ENCODE results near the gene FAM83G. TPM values are rescaled to one million over a fixed set of nuclear protein-coding genes. Genes with fewer than 3 reads are reported as not detected.
"Not testable (repeated sequence)": the region's sequence is repeated elsewhere in the genome, so short reads cannot be mapped to it uniquely, and the experiment has no call there.

Gene FAM83G
- total RNA-seq, 1 experiment from 2014 or later, result 4.4 TPM

DNA sequence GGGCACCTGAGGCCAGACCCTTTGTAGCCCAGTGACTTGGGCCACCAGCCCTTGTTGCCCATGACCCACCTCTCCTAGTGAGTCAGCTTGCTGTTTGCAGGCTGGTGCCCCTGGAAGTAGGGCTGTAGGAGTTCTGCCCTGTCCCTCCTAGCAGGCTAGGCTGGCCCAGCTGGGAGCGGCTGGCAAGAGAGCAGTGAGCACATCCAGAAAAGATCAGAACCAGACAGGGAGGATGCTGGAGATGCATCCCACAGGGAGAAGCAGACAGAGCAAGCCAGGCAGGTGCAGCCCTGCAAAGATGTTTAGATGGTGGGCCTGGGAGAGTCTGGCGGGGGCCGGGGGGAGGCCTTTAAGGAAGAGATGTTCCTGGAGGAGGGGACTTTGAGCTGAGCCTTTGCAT lies 50.2 kb downstream of the FAM83G start:
- no peak for DNase-seq (ENCODE audit: low spot score)

DNA sequence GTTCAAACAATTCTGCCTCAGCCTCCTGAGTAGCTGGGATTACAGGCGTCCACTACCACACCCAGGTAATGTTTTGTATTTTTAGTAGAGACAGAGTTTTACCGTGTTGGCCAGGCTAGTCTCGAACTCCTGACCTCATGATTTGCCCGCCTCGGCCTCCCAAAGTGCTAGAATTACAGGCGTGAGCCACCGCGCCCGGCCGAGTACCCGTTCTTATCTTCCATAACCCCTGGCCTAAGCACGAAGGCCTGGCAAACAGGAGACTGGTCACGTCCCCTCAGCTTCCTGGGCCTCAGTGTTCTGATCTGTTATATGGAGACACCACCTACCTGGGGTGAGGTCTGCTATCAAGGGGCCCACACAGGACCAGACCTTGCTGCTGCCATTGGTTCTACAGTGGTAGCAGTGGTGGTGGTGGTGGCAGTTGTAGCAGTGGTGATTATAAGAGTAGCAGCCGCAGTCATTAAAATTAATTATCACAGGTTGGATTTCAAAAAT lies 51.3 kb downstream of the FAM83G start:
- no peak for DNase-seq (ENCODE audit: low spot score)

DNA sequence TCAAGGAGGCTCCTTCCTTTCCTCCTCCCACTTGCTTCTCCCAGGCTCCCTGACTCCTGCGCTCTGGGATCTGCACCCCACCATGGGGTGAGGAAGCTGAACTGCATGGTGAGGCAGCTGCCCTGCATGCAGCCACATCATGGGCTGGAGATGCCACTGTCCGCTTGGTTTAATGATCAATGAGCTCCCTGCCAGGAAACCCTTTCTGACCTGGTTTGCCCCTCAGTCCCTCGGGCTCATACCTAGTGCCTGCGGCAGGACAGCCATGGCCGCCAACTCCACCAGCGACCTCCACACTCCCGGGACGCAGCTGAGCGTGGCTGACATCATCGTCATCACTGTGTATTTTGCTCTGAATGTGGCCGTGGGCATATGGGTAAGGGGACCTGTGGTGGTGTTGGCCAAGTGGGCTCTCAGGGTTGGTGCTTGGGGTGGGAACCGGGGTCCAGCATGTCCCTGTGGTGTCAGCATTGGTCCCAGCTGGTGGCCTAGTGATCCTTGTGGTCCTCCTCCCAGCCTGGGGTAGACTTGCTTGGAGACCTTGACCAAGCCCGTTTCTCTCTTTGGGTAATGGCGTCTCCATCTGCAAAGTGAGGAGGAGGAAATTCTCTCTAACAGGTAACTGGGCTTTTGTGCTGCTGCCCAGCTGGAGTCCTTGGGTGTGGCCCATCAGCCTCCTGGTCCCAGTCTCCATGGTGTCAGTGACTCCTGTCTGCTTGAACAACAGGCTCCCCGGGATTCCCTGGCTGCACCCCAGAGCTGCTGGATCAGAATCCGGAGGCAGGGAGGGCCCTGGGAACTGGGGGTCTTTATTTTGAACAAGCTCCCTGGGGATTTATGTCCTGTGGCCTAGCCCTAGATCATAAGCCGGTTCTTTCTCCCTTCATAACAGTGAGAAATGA lies 52.4 kb downstream of the FAM83G start, which contains the start of gene SLC5A10:
Gene SLC5A10 (plus strand): TSS at position 225 of the 902 bp plus-strand sequence. CDS start 41 bp downstream, at position 266.
- DNase-seq (ENCODE audit: low spot score), result no peak

DNA sequence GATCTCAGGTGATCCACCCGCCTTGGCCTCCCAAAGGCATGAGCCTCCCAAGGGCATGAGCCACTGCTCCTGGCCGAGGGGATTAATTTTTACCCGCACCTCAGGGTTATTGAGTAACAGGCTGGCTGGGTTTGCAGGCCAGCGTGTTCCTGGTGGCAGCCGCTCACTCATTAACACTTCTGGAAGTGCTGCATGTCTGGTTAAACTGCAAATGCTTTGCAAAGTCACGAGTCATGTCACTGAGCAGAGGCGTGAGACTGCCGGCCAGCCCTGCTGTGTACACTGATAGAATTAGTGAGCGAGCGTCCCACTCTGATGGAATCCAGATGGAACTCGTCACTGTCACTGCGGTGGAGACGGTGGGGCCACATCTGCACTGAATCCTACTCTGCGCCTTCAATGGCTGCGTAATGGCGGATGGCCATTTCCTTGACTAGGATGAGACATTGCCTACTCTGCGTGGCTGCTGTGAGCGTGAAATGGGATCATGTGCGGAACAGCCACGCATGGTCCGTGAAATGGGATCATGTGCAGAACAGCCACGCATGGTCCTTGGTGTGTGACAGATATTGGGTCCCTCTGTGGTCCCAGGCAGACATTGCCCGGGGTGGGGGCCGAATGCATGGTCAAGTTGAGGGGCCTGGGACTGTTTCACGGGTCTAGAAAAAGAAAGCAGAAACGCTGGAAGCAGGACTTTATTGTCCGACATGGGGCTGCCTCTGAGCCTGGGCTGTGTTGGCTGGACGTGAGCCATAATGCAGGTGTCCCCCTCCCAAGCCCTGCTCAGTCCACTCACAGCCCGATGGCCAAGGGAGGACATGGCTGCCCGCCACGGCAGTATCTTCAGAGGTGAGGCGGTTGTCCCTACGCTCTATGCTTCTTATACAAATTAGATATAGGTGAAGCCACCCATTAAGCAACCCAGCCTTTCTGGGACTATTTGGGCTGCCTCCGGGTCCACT lies 53.3 kb downstream of the FAM83G start:
- DNase-seq (ENCODE audit: low spot score), result no peak

DNA sequence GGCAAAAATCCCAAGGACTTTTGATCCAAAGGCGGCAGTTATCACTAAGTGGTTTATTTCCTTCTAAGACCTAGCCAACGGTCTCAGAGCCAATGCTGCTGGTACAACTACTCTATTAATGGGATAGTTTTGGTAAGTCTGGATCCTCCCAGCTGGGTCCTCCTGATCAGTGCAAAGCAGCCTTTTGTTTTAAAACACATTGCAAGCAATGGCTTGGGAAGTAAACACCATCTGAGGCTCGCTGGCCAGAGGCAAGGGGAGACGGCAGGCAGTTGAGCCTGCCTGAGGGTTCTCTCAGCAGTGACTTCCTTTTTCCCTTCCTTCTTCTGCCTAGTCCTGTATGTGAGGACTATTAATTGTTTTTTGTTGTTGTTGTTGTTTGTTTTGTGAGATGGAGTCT lies 54.2 kb downstream of the FAM83G start:
- DNase-seq (ENCODE audit: low spot score), result no peak

DNA sequence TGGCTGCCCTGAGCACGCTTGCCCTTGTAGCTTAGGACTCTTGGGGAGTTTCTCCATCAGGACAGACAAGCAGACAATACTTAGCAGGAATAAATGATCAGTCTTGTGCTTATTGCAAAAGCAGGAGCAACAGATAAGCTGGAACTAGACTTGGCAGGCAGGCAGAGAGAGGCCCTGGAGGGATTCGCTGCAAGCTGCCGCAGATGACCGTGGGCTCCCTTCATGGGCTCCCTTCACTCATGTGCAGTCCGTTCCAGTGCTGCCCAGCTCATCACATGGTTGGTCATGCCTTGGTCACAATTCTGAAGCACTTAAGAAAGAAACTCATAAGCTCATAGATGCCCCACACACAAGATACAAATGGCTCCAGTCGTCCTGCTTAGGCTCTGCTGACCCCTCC lies 55.0 kb downstream of the FAM83G start:
- no peak for DNase-seq (ENCODE audit: low spot score)

DNA sequence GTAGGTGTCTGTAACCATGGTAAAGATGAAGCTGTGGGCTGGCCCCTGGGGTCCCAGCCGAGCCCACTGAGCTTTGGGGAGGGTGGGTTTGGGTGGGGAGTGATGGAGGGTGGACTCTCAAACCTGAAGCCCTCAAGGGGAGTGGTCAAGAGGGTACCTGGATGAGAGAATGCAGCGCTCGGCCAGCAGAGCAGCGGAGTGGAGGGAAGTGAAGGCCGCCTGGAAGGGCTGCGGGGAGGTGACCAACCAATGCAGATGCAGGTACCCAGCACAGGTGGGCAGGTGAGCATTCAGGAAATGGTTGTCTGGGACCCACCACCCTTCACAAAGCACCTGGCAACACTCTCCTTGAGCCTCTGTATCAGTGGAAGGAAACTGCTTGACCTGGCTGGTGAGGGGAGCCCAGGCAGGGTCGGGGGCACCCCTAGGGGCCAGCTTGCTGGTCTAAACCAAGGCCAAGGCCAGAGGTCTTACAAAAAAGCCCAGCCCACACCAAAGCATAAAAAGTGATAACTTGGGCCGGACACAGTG lies 56.0 kb downstream of the FAM83G start:
- no peak for DNase-seq (ENCODE audit: low spot score)

DNA sequence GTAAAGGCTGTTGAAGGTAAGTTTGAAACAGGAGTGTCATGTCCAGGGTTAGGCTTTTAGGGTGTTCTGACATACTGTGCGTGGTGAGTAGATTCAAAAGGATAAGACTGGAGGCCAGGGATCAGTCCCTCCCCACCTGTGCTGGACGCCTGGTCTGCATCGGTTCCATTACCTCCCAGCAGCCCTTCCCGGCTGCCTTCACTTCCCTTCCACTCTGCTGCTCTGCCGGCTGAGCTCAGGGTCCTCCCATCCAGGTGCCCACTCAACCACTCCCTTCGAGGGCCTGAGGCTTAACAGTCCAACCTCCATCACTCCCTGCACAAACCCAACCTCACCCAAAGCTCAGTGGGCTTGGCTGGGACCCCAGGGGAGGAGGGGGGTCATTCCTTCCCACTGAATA lies 56.7 kb downstream of the FAM83G start:
- DNase-seq (ENCODE audit: low spot score), result no peak

DNA sequence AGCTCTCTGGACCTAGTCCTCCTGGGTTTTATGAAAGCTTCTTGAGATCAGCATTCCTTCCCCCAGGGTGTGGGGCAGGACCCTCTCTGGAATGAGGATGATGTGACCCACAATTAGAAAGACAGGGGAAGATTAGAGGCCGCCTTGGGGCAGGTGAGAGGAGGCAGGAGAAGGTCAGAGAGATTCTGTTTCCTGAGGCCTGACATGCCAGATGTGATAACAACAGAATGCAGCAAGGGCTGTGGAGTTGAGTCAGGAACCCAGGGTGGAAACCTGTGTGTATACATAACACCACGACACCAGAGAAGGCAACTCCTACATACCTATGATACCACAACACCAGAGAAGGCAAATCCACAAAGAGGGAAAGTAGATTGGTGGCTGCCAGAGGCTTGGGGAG lies 58.0 kb downstream of the FAM83G start:
- DNase-seq (ENCODE audit: low spot score), result no peak

DNA sequence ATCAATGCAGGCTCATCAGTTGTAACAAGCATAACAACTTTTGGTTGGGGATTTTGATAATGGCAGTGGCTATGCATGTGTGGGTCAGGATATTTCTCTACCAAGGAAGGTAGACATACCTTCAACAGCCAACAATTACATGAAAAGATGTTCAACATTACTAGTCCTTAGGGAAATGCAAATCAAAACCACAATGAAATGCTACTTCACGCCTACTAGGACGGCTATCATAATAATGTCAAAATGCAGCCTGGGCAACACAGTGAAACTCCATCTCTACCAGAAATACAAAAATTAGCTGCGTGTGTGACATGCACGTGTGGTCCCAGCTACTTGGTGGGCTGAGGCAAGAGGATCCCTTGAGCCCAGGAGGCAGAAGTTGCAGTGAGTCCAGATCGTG lies 59.9 kb downstream of the FAM83G start:
- no peak for DNase-seq (ENCODE audit: low spot score)

DNA sequence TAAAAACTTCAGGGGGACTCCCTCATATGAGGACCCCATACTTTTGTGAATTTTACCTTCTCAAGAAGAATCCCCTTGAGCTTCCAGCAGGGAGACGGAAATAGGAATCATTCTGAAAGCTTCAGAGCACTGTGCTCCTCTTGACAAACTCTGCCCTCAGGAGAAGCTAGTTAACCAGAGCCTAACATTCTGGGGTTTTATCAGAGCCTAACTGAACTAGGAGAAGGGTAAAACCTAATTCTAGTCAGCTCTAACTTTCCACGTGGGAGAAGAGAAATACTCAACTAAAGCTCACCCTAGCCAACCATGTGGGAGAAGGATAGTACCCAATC lies 65.9 kb downstream of the FAM83G start:
- no peak for DNase-seq (ENCODE audit: low spot score)

DNA sequence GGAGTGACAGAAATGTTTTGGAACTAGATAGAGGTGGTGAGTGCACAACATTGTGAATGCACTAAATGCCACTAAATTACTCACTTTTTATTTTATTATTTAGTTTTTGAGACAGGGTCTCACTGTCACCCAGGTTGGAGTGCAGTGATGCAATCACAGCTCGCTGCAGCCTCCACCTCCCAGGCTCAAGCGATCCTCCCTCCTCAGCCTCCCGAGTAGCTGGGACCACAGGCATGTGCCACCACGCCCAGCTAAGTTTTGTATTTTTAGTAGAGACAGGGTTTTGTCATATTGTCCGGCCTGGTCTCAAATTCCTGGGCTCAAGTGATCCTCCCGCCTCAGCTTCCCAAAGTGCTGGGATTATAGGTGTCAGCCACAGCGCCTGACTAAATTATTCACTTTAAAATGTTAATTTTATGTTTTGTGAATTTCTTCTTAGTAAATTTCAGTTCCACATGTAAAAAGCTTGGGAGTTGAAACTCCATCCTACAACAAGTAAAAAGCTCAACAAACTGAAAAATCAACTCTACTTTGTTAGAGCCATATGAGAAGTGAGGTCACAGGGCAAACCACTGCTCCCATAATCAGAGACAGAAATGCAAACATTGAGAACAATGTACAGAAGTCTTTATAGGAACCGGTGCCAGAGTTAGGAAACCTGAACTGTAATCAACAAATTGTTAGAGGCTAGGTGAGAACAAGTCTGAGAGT lies 66.4 kb downstream of the FAM83G start:
- DNase-seq (ENCODE audit: low spot score), result no peak

DNA sequence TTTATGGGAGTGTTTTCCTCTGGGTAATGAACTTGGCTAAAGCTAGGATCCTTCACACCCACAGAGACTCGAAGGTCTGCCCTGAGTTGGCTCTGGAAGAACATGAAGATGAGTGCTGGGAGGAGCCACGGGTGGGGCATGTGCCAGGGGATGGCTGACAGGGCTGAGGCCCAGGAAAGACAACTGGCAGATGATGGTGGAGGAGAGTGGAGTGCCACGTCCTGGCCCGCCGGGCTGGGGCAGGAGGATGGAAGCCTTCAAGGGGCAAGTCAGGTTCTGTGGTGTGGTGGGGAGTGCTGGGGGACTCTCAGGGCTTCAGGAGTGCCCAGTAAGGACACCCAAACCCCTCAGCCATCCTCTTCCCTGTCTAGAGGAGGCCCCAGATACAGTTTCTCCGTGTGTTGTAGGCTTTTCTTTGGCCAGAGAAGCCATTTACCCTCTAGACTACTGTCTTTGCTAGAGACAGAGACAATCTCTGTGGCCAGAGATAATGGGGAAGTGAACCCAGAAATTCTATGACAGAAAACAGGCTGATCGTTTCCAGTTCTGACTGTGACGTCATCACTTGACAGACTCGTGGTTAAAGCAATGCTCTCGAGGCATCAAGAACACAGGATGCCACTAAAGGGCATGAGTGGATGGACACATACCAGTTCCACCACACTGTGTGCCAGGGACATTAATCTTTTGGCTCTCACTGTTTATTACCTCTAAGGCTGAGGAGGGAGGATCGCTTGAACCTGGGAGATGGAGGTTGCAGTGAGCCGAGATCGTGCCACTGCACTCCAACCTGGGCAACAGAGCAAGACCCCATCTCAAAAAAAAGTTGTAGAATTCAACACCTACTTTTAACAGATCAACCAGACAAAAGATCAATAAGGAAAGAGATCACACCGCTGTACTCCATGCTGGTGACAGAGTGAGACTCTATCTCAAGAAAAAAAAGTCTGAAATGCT lies 71.2 kb downstream of the FAM83G start:
- no peak for DNase-seq (ENCODE audit: low spot score)

DNA sequence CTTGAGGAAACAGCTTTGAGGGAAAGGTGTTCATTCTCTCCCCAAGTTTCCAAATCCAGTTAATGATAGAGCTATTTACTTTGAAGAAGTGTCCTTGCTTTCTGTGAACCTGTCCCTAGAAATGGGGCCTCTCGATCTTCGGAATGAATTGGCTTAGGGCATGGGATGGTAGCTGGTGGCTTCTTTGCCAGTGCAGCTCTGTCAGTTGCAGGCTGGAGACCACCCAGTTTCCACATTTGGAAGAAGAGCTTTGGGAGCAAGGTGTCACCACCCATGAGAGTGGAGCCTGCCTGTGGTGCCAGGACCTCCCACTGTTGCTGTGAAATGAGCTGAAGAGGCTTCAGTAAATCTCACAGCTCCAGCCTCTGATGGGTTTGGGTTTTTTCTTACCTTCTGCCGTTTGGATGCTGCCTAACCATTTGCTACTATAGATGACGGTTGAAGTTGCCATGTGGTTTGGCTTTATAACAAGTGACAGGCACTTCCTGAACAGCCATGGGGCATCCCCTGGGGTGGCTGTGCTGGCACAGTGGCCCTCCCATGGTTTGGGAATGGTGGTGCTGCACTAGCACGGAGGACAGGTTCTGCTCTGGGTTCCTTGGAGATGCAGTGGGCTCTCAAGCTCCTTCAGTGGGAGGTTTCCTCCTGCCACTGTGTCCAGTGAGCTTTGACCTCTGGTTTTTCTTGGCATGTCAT lies 72.1 kb downstream of the FAM83G start:
- DNase-seq (ENCODE audit: low spot score), result no peak

DNA sequence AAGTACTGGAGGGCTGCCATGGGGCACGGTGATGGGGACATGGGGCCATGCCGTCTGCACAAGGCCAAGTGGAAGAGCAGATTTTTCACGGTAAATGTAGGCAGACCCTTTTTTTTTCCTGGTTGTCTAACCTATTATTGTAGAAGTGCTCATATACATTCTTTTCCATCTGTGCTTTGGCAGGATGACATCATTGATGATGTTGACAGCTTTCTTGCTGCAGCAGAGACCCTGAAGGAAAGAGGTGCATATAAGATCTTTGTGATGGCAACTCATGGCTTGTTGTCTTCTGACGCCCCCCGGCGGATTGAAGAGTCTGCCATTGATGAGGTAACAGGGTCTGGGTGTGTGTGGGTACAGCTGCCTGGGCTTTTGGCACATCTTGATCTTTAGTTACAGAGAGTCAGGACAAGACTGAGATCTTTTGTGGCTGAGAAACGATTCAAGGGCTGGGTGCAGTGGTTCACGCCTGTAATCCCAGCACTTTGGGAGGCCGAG lies 75.9 kb downstream of the FAM83G start:
- DNase-seq (ENCODE audit: low spot score), result no peak

DNA sequence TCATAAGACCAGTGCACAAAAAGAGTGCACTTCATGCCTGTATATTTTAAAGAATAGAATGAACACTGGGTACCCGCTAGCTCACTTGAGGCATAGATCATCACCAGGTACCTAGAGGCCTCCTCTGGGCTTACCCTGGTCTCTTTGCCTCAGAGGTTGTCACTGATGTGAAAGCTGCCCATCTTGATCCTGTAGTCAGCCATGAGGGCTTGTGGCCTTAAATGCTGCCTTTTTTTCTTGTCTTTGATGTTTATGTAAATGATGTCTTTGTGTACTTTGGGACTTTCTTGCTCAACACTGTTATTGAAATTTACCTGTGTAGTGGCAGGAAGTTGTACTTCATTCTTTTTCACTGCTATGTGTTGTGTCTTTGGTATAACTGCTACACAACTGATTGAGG lies 79.4 kb downstream of the FAM83G start:
- no peak for DNase-seq (ENCODE audit: low spot score)

DNA sequence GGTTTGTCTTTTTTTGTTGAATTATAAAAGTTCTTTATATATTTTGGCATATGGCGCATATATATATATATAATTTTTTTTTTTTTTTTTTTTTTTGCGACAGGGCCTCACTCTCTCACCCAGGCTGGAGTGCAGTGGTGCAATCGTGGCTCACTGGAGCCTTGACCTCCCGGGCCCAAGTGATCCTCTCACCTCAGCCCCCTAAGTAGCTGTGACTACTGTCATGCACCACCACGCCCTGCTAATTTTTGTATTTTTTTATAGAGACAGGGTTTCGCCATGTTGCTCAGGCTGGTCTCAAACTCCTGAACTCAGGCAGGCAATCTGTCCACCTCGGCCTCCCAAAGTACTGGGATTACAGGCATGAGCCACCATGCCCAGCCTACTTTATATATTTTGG lies 82.0 kb downstream of the FAM83G start:
- not testable (repeated sequence) for DNase-seq (ENCODE audit: low spot score)

DNA sequence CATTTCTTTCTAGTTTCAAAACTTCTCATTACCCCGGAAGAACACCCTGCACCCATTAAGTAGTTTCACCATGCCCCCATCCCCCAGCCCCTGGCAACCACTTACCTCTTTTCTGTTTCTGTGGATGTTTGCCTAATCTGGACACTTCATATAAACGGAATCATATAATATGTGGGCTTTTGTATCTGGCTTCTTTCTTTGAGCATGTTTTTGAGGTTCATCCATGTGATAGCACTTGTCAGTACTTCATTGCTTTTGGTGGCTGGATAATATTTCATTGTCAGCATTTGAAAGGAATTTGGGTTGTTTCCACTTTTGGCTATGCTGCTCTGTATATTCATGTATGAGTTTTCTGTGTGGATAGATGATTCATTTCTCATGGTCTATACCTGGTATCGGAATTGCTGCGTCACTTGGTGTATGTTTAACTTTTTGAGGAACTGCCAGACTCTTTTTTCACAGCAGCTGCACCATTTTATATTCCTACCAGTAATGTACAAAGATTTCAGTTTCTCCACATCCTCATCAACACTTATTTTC lies 82.6 kb downstream of the FAM83G start:
- DNase-seq (ENCODE audit: low spot score), result no peak

DNA sequence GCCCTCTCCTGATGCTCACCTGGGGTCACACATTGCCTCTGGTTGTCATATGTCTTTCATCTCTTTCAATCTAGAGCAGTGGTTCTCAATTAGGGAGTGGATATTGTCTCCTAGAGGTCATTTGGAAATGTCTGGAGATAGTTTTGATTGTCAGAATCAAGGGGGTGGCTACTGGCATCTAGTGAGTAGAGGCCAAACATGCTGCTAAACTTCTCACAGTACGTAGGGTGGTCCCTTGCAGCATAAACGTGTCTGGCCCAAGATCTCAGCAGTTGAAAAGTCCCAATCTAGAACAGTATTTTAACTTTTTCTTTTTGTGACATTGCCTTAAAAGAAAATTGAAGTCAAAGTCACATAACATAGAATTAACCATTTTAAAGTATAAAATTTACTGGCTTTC lies 83.1 kb downstream of the FAM83G start:
- no peak for DNase-seq (ENCODE audit: low spot score)

All from H4 (cell line).